SK-N-SH (cell line): ENCODE results near the gene PITPNB.

Experiments
- FOXJ3 ChIP-seq: sonication (generic); formaldehyde crosslinking; IDR thresholded peaks from 2 replicates; pipeline ENCODE4 v1.5.1; 2020; ENCODE audit warnings: mild to moderate bottlenecking, missing genetic modification reagents
- FOXM1 ChIP-seq: IDR thresholded peaks from 2 replicates; pipeline ENCODE4 v1.4.0; 2012; ENCODE audit warnings: low read depth, mild to moderate bottlenecking
- GABPA ChIP-seq: IDR thresholded peaks from 2 replicates; pipeline ENCODE4 v1.4.0; 2012; ENCODE audit warnings: low read depth, mild to moderate bottlenecking
- JUND ChIP-seq: IDR thresholded peaks from 2 replicates; pipeline ENCODE4 v1.4.0; 2012
- RCOR1 ChIP-seq: fragments of 150-350 bp; IDR thresholded peaks from 2 replicates; pipeline ENCODE4 v1.6.1; 2017; ENCODE audit warnings: antibody characterized with exemption, low read length
- TAF1 ChIP-seq: IDR thresholded peaks from 2 replicates; pipeline ENCODE4 v1.6.1; 2012; ENCODE audit warnings: low read depth, mild to moderate bottlenecking, low read length, moderate library complexity, borderline replicate concordance
- TCF12 ChIP-seq: IDR thresholded peaks from 2 replicates; pipeline ENCODE4 v1.4.0; 2012

DNA sequence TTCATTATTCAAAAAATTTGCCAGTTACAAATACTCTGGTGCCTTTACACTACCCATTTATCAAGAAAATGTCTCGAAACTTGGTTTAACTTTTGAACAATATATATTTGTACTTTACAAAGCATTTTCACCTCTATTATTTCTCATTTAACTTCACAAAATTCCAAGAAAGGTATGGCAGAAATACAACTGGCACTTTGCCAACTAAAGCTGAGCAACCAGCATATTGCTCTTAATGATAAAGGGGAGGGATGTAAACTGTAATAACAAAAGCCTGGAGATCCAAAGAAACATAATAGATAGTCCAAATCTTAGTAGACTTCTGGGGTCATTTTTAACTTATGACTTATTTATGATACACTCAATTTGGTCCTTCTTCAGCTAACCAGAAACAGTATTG lies 7.7 kb downstream of the PITPNB start:
- TF ChIP-seq TAF1 (no peak), FOXJ3 (no peak), JUND (no peak), FOXM1 (no peak), GABPA (no peak), RCOR1 (no peak), TCF12 (no peak)
